Activated naive CD4-positive, alpha-beta T cell treated with anti-CD3 and anti-CD28 coated beads, Interleukin-2, amount 10 ng/mL, durations not matched to agents 5 hours and 36 hours (primary cell): Measurements from ENCODE around the gene SWAP70. TPM values are rescaled to one million over a fixed set of nuclear protein-coding genes. Genes with fewer than 3 reads are reported as not detected.

ENCODE experiments used
- total RNA-seq, 2 experiments: library from RNA; stranded (reverse); gene quantifications; one replicate each; pipeline ENCODE4 v1.2.3, GENCODE V29; 2021

SWAP70 gene
- total RNA-seq = 1 to 10 TPM; 7.3 to 7.7 TPM

GRCh38 chr11:9663699-9664275, at the start of gene SWAP70:
Gene SWAP70 (plus strand): TSS chr11:9664077. CDS start chr11:9664180, 103 bp downstream.

Other genes with a start within 250 kb of the SWAP70 start
- gene ZNF143, start 203.1 kb upstream of the SWAP70 start, total RNA-seq = 10 to 100 TPM; 27.1 to 37.3 TPM
- gene WEE1, start 90.4 kb upstream of the SWAP70 start, total RNA-seq = 10 to 100 TPM; 44.9 to 45.3 TPM